Liver (tissue), 3 donors: ENCODE results near the gene DMAC2L.

Experiments used
- HNF4G ChIP-seq: IDR thresholded peaks from 2 replicates; pipeline ENCODE4 v1.6.1; 2016; ENCODE audit warnings: antibody characterized with exemption
- RAD21 ChIP-seq, 2 donors: IDR thresholded peaks; 2 replicates each; pipeline ENCODE4 v1.6.1; 2016; ENCODE audit warnings: antibody characterized with exemption in 2 of 2, mild to moderate bottlenecking in 2 of 2
- TAF1 ChIP-seq: conservative IDR thresholded peaks from 2 replicates; pipeline ENCODE4 v1.6.1; 2016; ENCODE audit warnings: antibody characterized with exemption, mild to moderate bottlenecking
- YY1 ChIP-seq: IDR thresholded peaks from 2 replicates; pipeline ENCODE4 v1.6.1; 2016; ENCODE audit warnings: antibody characterized with exemption, mild to moderate bottlenecking
- TF ChIP-seq, protein P1 (sequence below): fragments of 150-350 bp; IDR thresholded peaks from 2 replicates; pipeline ENCODE4 v1.5.1; 2017; ENCODE audit warnings: improper control_type of control experiment, low read depth, low read length; ENCODE audit not compliant: missing input control
- TF ChIP-seq, protein P2 (sequence below): IDR thresholded peaks from 2 replicates; pipeline ENCODE4 v1.6.1; 2016; ENCODE audit warnings: antibody characterized with exemption, mild to moderate bottlenecking
- TF ChIP-seq, protein P3 (sequence below): IDR thresholded peaks from 2 replicates; pipeline ENCODE4 v1.6.1; 2016; ENCODE audit warnings: antibody characterized with exemption
- TF ChIP-seq, protein P4 (sequence below): IDR thresholded peaks from 2 replicates; pipeline ENCODE4 v1.6.1; 2016; ENCODE audit warnings: antibody characterized with exemption
- donor health status: healthy.
- donor health status: healthy.

DNA sequence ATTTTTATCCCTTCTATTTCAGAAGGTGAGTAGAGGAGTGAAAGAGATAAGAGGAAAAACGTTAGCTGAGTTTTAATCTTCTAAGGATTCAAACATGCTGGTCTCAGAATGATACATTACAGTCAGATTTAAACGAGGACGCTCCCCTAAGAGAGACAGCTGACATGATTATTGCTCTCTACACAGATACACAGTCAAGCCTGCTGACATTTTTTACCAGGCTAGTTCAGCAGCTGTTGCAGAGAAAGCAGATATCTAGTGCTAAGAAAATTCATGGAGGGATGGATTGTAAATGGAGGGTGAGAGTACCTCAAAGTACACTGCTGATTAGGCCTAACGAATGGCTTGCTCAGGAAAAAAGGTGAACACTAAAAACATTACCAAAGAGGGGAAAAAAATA lies 48.8 kb upstream of the DMAC2L start:
- TF ChIP-seq, protein P1, sequence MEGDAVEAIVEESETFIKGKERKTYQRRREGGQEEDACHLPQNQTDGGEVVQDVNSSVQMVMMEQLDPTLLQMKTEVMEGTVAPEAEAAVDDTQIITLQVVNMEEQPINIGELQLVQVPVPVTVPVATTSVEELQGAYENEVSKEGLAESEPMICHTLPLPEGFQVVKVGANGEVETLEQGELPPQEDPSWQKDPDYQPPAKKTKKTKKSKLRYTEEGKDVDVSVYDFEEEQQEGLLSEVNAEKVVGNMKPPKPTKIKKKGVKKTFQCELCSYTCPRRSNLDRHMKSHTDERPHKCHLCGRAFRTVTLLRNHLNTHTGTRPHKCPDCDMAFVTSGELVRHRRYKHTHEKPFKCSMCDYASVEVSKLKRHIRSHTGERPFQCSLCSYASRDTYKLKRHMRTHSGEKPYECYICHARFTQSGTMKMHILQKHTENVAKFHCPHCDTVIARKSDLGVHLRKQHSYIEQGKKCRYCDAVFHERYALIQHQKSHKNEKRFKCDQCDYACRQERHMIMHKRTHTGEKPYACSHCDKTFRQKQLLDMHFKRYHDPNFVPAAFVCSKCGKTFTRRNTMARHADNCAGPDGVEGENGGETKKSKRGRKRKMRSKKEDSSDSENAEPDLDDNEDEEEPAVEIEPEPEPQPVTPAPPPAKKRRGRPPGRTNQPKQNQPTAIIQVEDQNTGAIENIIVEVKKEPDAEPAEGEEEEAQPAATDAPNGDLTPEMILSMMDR, result no peak
- TF ChIP-seq, protein P2, sequence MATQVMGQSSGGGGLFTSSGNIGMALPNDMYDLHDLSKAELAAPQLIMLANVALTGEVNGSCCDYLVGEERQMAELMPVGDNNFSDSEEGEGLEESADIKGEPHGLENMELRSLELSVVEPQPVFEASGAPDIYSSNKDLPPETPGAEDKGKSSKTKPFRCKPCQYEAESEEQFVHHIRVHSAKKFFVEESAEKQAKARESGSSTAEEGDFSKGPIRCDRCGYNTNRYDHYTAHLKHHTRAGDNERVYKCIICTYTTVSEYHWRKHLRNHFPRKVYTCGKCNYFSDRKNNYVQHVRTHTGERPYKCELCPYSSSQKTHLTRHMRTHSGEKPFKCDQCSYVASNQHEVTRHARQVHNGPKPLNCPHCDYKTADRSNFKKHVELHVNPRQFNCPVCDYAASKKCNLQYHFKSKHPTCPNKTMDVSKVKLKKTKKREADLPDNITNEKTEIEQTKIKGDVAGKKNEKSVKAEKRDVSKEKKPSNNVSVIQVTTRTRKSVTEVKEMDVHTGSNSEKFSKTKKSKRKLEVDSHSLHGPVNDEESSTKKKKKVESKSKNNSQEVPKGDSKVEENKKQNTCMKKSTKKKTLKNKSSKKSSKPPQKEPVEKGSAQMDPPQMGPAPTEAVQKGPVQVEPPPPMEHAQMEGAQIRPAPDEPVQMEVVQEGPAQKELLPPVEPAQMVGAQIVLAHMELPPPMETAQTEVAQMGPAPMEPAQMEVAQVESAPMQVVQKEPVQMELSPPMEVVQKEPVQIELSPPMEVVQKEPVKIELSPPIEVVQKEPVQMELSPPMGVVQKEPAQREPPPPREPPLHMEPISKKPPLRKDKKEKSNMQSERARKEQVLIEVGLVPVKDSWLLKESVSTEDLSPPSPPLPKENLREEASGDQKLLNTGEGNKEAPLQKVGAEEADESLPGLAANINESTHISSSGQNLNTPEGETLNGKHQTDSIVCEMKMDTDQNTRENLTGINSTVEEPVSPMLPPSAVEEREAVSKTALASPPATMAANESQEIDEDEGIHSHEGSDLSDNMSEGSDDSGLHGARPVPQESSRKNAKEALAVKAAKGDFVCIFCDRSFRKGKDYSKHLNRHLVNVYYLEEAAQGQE, result no peak
- TF ChIP-seq, protein P3, sequence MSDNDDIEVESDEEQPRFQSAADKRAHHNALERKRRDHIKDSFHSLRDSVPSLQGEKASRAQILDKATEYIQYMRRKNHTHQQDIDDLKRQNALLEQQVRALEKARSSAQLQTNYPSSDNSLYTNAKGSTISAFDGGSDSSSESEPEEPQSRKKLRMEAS, result no peak
- TF ChIP-seq RAD21 (IDR thresholded peaks at IDR 0.05) (no peak), TAF1 (no peak), YY1 (no peak), HNF4G (no peak)
- TF ChIP-seq, protein P4, sequence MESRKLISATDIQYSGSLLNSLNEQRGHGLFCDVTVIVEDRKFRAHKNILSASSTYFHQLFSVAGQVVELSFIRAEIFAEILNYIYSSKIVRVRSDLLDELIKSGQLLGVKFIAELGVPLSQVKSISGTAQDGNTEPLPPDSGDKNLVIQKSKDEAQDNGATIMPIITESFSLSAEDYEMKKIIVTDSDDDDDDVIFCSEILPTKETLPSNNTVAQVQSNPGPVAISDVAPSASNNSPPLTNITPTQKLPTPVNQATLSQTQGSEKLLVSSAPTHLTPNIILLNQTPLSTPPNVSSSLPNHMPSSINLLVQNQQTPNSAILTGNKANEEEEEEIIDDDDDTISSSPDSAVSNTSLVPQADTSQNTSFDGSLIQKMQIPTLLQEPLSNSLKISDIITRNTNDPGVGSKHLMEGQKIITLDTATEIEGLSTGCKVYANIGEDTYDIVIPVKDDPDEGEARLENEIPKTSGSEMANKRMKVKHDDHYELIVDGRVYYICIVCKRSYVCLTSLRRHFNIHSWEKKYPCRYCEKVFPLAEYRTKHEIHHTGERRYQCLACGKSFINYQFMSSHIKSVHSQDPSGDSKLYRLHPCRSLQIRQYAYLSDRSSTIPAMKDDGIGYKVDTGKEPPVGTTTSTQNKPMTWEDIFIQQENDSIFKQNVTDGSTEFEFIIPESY, result no peak
